ENCODE results near the gene AARSD1.

DNA sequence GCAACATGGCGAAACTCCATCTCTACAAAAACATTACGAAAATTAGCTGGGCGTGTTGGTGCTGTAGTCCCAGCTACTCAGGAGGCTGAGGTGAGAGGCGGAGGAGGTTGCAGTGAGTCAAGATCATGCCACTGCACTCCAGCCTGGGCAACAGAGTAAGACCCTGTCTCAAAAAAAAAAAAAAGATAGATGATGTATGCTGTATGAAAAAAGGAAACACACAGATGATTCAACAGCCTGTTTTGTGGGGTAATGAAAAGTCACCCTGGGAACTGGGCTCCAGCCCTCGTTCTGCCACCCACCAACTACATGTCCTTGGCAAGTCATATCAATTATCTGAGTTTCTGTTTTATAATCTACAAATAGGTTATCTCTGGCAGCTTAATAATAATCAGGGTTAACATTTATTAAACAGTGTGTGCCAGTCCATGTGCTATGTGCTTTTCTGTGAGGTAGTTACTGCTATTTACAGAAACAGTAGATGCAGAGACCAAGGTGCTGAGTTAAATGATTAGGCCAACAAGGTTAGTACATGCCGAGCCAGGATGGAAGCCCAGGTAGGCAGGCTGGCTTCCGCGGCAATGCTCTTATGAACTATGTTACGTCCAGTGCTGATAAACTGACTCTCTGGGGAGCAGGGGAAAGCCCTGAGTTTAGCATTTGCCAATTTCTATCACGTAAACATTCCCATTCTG, 62.6 kb downstream of the AARSD1 start:
- TF ChIP-seq, protein P1, sequence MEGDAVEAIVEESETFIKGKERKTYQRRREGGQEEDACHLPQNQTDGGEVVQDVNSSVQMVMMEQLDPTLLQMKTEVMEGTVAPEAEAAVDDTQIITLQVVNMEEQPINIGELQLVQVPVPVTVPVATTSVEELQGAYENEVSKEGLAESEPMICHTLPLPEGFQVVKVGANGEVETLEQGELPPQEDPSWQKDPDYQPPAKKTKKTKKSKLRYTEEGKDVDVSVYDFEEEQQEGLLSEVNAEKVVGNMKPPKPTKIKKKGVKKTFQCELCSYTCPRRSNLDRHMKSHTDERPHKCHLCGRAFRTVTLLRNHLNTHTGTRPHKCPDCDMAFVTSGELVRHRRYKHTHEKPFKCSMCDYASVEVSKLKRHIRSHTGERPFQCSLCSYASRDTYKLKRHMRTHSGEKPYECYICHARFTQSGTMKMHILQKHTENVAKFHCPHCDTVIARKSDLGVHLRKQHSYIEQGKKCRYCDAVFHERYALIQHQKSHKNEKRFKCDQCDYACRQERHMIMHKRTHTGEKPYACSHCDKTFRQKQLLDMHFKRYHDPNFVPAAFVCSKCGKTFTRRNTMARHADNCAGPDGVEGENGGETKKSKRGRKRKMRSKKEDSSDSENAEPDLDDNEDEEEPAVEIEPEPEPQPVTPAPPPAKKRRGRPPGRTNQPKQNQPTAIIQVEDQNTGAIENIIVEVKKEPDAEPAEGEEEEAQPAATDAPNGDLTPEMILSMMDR (IDR thresholded peaks at IDR 0.05; ENCODE audit: low read depth, low read length), result no peak
- no peak for TF ChIP-seq EZH2phosphoT487 (IDR thresholded peaks at IDR 0.05; ENCODE audit: low read depth)
